Vagina (tissue), 2 donors: ENCODE data around the gene GALNT2.
A peak's percentile ranks its signal among the peaks of the same experiment; 100 is the strongest.

Source experiments
- CTCF ChIP-seq, 3 experiments: fragments of 450-650 bp in 2 of 3; fragments of 200-600 bp in 1 of 3; sonication (generic) in 1 of 3; IDR thresholded peaks; one replicate each; pipeline ENCODE4 v1.5.1; 2017 to 2019; ENCODE audit warnings: antibody characterized with exemption in 3 of 3, mild to moderate bottlenecking in 2 of 3, moderate library complexity in 2 of 3
- POLR2AphosphoS5 ChIP-seq, 2 donors: sonication (generic); formaldehyde crosslinking; IDR thresholded peaks; one replicate each; pipeline ENCODE4 v1.9.0; 2017; ENCODE audit warnings: antibody characterized with exemption in 2 of 2, mild to moderate bottlenecking in 2 of 2, low read depth in 1 of 2; ENCODE audit not compliant: insufficient read depth in 1 of 2

- TF ChIP-seq POLR2AphosphoS5 (IDR thresholded peaks at IDR 0.05; ENCODE audit: insufficient read depth in 1 of 2, low read depth in 1 of 2), result peak in 1 of 2 donors; percentile 19
- peak; percentile 91 to 95 (median 92) for TF ChIP-seq CTCF (IDR thresholded peaks at IDR 0.05)
Measured at GRCh38 chr1:230310381-230311163, 243.5 kb downstream of the GALNT2 start.
